HEK293 (cell line): ENCODE data around the gene TIGD3.

Experiments
- CTCF ChIA-PET: fragments of 350-600 bp; formaldehyde crosslinking; extraction: SDS; loops from one replicate; lab custom pipeline; 2021; ENCODE audit warnings: antibody characterized with exemption; lab: Yijun Ruan, JAX
- POLR2A ChIA-PET: fragments of 300-600 bp; formaldehyde crosslinking; extraction: SDS; loops from one replicate; lab custom pipeline; 2020; ENCODE audit warnings: antibody characterized with exemption, inconsistent platforms; lab: Yijun Ruan, JAX
- H3K27ac ChIP-seq: fragments of 200-500 bp; sonication (Bioruptor generic); 2 replicates; pipeline ENCODE4 v1.5.1; 2014; ENCODE audit warnings: low read depth, low read length, control low read depth, inconsistent platforms; ENCODE audit errors: extremely low read depth
- H3K36me3 ChIP-seq, 2 experiments: fragments of 200-500 bp in 1 of 2; sonication (Bioruptor generic) in 1 of 2; 1 replicate in 1 of 2; 2 replicates in 1 of 2; pipeline ENCODE4 v1.5.1; 2014 to 2017; ENCODE audit warnings: inconsistent platforms in 2 of 2, low read length in 2 of 2; ENCODE audit not compliant: control insufficient read depth in 2 of 2, insufficient read depth in 1 of 2
- H3K4me1 ChIP-seq: fragments of 200-500 bp; sonication (Bioruptor generic); 2 replicates; pipeline ENCODE4 v1.5.1; 2014; ENCODE audit warnings: mild to moderate bottlenecking, low read length, inconsistent platforms; ENCODE audit not compliant: control insufficient read depth, insufficient read depth
- H3K4me3 ChIP-seq: 2 replicates; pipeline ENCODE4 v1.5.1; 2011; ENCODE audit warnings: low read depth, mild to moderate bottlenecking, control low read depth, low read length, moderate library complexity
- H3K9me3 ChIP-seq: fragments of 200-500 bp; sonication (Bioruptor generic); 2 replicates; pipeline ENCODE4 v1.5.1; 2014; ENCODE audit warnings: low read depth, low read length, inconsistent platforms; ENCODE audit not compliant: control insufficient read depth, insufficient read depth
- KLF1 ChIP-seq: fragments of 450-650 bp; formaldehyde crosslinking; IDR thresholded peaks from 2 replicates; pipeline ENCODE4 v1.5.1; 2016; ENCODE audit warnings: missing biosample characterization, missing genetic modification characterization
- KLF9 ChIP-seq: fragments of 450-650 bp; formaldehyde crosslinking; IDR thresholded peaks from 2 replicates; pipeline ENCODE4 v1.5.1; 2016; ENCODE audit warnings: missing biosample characterization, missing genetic modification characterization, low read depth
- MZF1 ChIP-seq: fragments of 450-650 bp; formaldehyde crosslinking; IDR thresholded peaks from 2 replicates; pipeline ENCODE4 v1.5.1; 2017; ENCODE audit warnings: missing biosample characterization, missing genetic modification characterization, borderline replicate concordance
- PBX3 ChIP-seq: sonication (generic); formaldehyde crosslinking; IDR thresholded peaks from 2 replicates; pipeline ENCODE4 v1.8.1; 2022; ENCODE audit warnings: mild to moderate bottlenecking, moderate library complexity, missing genetic modification reagents
- ZBTB7A ChIP-seq: fragments of 450-650 bp; formaldehyde crosslinking; IDR thresholded peaks from 2 replicates; pipeline ENCODE4 v1.5.1; 2016; ENCODE audit warnings: low read depth, missing biosample characterization, missing genetic modification characterization
- ZFP37 ChIP-seq: fragments of 450-650 bp; formaldehyde crosslinking; IDR thresholded peaks from 2 replicates; pipeline ENCODE4 v1.5.1; 2016; ENCODE audit warnings: missing biosample characterization, missing genetic modification characterization
- ZFP69B ChIP-seq: fragments of 450-650 bp; formaldehyde crosslinking; IDR thresholded peaks from 2 replicates; pipeline ENCODE4 v1.5.1; 2016; ENCODE audit warnings: missing biosample characterization, missing genetic modification characterization
- ZNF114 ChIP-seq: fragments of 450-650 bp; formaldehyde crosslinking; IDR thresholded peaks from 2 replicates; pipeline ENCODE4 v1.5.0; 2017; ENCODE audit warnings: missing biosample characterization, missing genetic modification characterization
- ZNF132 ChIP-seq: fragments of 450-650 bp; formaldehyde crosslinking; IDR thresholded peaks from 2 replicates; pipeline ENCODE4 v1.5.1; 2017; ENCODE audit warnings: missing biosample characterization, missing genetic modification characterization, borderline replicate concordance
- ZNF214 ChIP-seq: fragments of 450-650 bp; formaldehyde crosslinking; IDR thresholded peaks from 2 replicates; pipeline ENCODE4 v1.5.1; 2017; ENCODE audit warnings: missing biosample characterization, mild to moderate bottlenecking, missing genetic modification characterization, borderline replicate concordance
- ZNF24 ChIP-seq: fragments of 450-650 bp; formaldehyde crosslinking; IDR thresholded peaks from 2 replicates; pipeline ENCODE4 v1.5.1; 2016; ENCODE audit warnings: missing biosample characterization, missing genetic modification characterization
- ZNF391 ChIP-seq: fragments of 450-650 bp; formaldehyde crosslinking; IDR thresholded peaks from 2 replicates; pipeline ENCODE4 v1.5.1; 2016; ENCODE audit warnings: low read depth, missing biosample characterization, missing genetic modification characterization, borderline replicate concordance
- ZNF423 ChIP-seq: fragments of 450-650 bp; formaldehyde crosslinking; IDR thresholded peaks from 2 replicates; pipeline ENCODE4 v1.5.1; 2016; ENCODE audit warnings: missing biosample characterization, missing genetic modification characterization
- ZNF623 ChIP-seq: fragments of 450-650 bp; formaldehyde crosslinking; IDR thresholded peaks from 2 replicates; pipeline ENCODE4 v1.5.1; 2016; ENCODE audit warnings: missing biosample characterization, missing genetic modification characterization
- ZNF639 ChIP-seq: fragments of 450-650 bp; formaldehyde crosslinking; IDR thresholded peaks from 2 replicates; pipeline ENCODE4 v1.5.1; 2016; ENCODE audit warnings: missing biosample characterization, missing genetic modification characterization
- ZNF660 ChIP-seq: fragments of 450-650 bp; IDR thresholded peaks from 2 replicates; pipeline ENCODE4 v1.5.1; 2018; ENCODE audit warnings: missing biosample characterization, mild to moderate bottlenecking, missing genetic modification characterization
- ZNF677 ChIP-seq: fragments of 450-650 bp; IDR thresholded peaks from 2 replicates; pipeline ENCODE4 v1.5.0; 2018; ENCODE audit warnings: missing biosample characterization, mild to moderate bottlenecking, missing genetic modification characterization, moderate library complexity
- ZNF707 ChIP-seq: fragments of 450-650 bp; formaldehyde crosslinking; IDR thresholded peaks from 2 replicates; pipeline ENCODE4 v1.5.1; 2016; ENCODE audit warnings: missing biosample characterization, missing genetic modification characterization
- ZXDB ChIP-seq: fragments of 450-650 bp; formaldehyde crosslinking; IDR thresholded peaks from 2 replicates; pipeline ENCODE4 v1.5.1; 2016; ENCODE audit warnings: missing biosample characterization, missing genetic modification characterization
- TF ChIP-seq, protein P1 (sequence below): fragments of 450-650 bp; formaldehyde crosslinking; IDR thresholded peaks from 2 replicates; pipeline ENCODE4 v1.5.1; 2016; ENCODE audit warnings: missing biosample characterization, missing genetic modification characterization
- TF ChIP-seq, protein P2 (sequence below): fragments of 450-650 bp; formaldehyde crosslinking; IDR thresholded peaks from 2 replicates; pipeline ENCODE4 v1.5.1; 2016; ENCODE audit warnings: missing biosample characterization, missing genetic modification characterization

Gene TIGD3

GRCh38 chr11:65340226-65340625, 14.3 kb upstream of the TIGD3 start (continued):
- no peak for TF ChIP-seq ZBTB7A (tag by site-specific recombination)

GRCh38 chr11:65341856-65342255, 12.7 kb upstream of the TIGD3 start:
- ChIA-PET CTCF (interaction anchor here (0.6 to 1.4 kb wide), 4 partner anchors 12 to 232 kb away, joined by 4 to 8 read pairs (median 5); partner anchors contain the start of gene CDC42EP2), POLR2A (interaction anchor here (1.7 to 1.8 kb wide), 2 partner anchors 8 to 10 kb away, joined by 4 to 8 read pairs; partner anchors contain the start of gene DPF2)
- Histone ChIP-seq H3K4me3 (no peak overlapping the region), H3K27ac (no peak overlapping the region), H3K4me1 (no peaks in the 10 kb centered on the region), H3K36me3 (peaks cover 26 to 81% of the 10 kb centered on the region in 2 experiments), H3K9me3 (no peaks in the 10 kb centered on the region)
- TF ChIP-seq, protein P1, sequence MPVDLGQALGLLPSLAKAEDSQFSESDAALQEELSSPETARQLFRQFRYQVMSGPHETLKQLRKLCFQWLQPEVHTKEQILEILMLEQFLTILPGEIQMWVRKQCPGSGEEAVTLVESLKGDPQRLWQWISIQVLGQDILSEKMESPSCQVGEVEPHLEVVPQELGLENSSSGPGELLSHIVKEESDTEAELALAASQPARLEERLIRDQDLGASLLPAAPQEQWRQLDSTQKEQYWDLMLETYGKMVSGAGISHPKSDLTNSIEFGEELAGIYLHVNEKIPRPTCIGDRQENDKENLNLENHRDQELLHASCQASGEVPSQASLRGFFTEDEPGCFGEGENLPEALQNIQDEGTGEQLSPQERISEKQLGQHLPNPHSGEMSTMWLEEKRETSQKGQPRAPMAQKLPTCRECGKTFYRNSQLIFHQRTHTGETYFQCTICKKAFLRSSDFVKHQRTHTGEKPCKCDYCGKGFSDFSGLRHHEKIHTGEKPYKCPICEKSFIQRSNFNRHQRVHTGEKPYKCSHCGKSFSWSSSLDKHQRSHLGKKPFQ (tag by site-specific recombination): no peak
- TF ChIP-seq ZNF639: no peak
- TF ChIP-seq ZNF623: no peak
- no peak for TF ChIP-seq ZFP69B (tag by site-specific recombination)
- TF ChIP-seq, protein P2, sequence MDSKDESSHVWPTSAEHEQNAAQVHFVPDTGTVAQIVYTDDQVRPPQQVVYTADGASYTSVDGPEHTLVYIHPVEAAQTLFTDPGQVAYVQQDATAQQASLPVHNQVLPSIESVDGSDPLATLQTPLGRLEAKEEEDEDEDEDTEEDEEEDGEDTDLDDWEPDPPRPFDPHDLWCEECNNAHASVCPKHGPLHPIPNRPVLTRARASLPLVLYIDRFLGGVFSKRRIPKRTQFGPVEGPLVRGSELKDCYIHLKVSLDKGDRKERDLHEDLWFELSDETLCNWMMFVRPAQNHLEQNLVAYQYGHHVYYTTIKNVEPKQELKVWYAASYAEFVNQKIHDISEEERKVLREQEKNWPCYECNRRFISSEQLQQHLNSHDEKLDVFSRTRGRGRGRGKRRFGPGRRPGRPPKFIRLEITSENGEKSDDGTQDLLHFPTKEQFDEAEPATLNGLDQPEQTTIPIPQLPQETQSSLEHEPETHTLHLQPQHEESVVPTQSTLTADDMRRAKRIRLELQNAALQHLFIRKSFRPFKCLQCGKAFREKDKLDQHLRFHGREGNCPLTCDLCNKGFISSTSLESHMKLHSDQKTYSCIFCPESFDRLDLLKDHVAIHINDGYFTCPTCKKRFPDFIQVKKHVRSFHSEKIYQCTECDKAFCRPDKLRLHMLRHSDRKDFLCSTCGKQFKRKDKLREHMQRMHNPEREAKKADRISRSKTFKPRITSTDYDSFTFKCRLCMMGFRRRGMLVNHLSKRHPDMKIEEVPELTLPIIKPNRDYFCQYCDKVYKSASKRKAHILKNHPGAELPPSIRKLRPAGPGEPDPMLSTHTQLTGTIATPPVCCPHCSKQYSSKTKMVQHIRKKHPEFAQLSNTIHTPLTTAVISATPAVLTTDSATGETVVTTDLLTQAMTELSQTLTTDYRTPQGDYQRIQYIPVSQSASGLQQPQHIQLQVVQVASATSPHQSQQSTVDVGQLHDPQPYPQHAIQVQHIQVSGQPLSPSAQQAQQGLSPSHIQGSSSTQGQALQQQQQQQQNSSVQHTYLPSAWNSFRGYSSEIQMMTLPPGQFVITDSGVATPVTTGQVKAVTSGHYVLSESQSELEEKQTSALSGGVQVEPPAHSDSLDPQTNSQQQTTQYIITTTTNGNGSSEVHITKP (tag by site-specific recombination): no peak
- TF ChIP-seq ZNF24: no peak
- TF ChIP-seq ZNF214 (tag by site-specific recombination): no peak
- no peak for TF ChIP-seq KLF1
- TF ChIP-seq MZF1 (tag by site-specific recombination): no peak
- TF ChIP-seq ZXDB (tag by site-specific recombination): no peak
- TF ChIP-seq ZNF707 (tag by site-specific recombination): no peak
- TF ChIP-seq ZNF660 (tag by site-specific recombination): no peak
- TF ChIP-seq ZNF391 (tag by site-specific recombination): no peak
- TF ChIP-seq PBX3: no peak
- TF ChIP-seq ZFP37 (tag by site-specific recombination): no peak
- no peak for TF ChIP-seq ZNF114 (tag by site-specific recombination)
- no peak for TF ChIP-seq ZNF423
- no peak for TF ChIP-seq ZNF132 (tag by site-specific recombination)
- TF ChIP-seq KLF9: no peak
- TF ChIP-seq ZNF677 (tag by site-specific recombination): no peak
